H9 (cell line): Measurements from ENCODE around the gene KIF14. TPM values are rescaled to one million over a fixed set of nuclear protein-coding genes. Genes with fewer than 3 reads are reported as not detected.

Source experiments
- DNase-seq: peaks from one replicate; pipeline ENCODE4 v3.0.0-alpha.2; 2017
- H2AFZ ChIP-seq: one replicate; pipeline ENCODE4 v1.6.1; 2013; ENCODE audit warnings: mild to moderate bottlenecking, low read length, control low read depth, moderate library complexity
- H2AK5ac ChIP-seq: 2 replicates; pipeline ENCODE4 v1.6.1; 2013; ENCODE audit warnings: low read length, control low read depth, mixed read lengths; ENCODE audit not compliant: insufficient read length
- H2BK120ac ChIP-seq: one replicate; pipeline ENCODE4 v1.6.1; 2013; ENCODE audit warnings: low read depth, mild to moderate bottlenecking, low read length, control low read depth, inconsistent platforms; ENCODE audit not compliant: poor library complexity, severe bottlenecking
- H2BK12ac ChIP-seq: 2 replicates; pipeline ENCODE4 v1.6.1; 2013; ENCODE audit warnings: low read length, control low read depth, mixed read lengths, low read depth; ENCODE audit not compliant: insufficient read length
- H2BK15ac ChIP-seq: 2 replicates; pipeline ENCODE4 v1.6.1; 2013; ENCODE audit warnings: low read depth, low read length, control low read depth
- H2BK20ac ChIP-seq: one replicate; pipeline ENCODE4 v1.6.1; 2013; ENCODE audit warnings: low read depth, mild to moderate bottlenecking, low read length, control low read depth, inconsistent platforms; ENCODE audit not compliant: poor library complexity, severe bottlenecking
- H2BK5ac ChIP-seq: 2 replicates; pipeline ENCODE4 v1.6.1; 2013; ENCODE audit warnings: low read length, control low read depth, mixed read lengths; ENCODE audit not compliant: insufficient read length
- H3K14ac ChIP-seq: 2 replicates; pipeline ENCODE4 v1.6.1; 2013; ENCODE audit warnings: low read length, control low read depth; ENCODE audit not compliant: insufficient read depth
- H3K18ac ChIP-seq: 2 replicates; pipeline ENCODE4 v1.6.1; 2013; ENCODE audit warnings: low read depth, mild to moderate bottlenecking, mixed read lengths, low read length, control low read depth; ENCODE audit not compliant: insufficient read length
- H3K23ac ChIP-seq: 2 replicates; pipeline ENCODE4 v1.6.1; 2013; ENCODE audit warnings: low read length, control low read depth, mixed read lengths, low read depth; ENCODE audit not compliant: insufficient read length
- H3K23me2 ChIP-seq: 2 replicates; pipeline ENCODE4 v1.6.1; 2013; ENCODE audit warnings: low read depth, mild to moderate bottlenecking, mixed read lengths, low read length, control low read depth; ENCODE audit not compliant: insufficient read length, poor library complexity, severe bottlenecking
- H3K27ac ChIP-seq: 2 replicates; pipeline ENCODE4 v1.5.1; 2013; ENCODE audit warnings: low read length, control low read depth, mixed read lengths, low read depth; ENCODE audit not compliant: insufficient read length
- H3K27me3 ChIP-seq: 2 replicates; pipeline ENCODE4 v1.6.1; 2013; ENCODE audit warnings: low read length, control low read depth, inconsistent platforms; ENCODE audit not compliant: insufficient read depth
- H3K4ac ChIP-seq: 2 replicates; pipeline ENCODE4 v1.6.1; 2013; ENCODE audit warnings: low read depth, mild to moderate bottlenecking, control low read depth, inconsistent platforms, low read length, moderate library complexity
- H3K4me1 ChIP-seq: 2 replicates; pipeline ENCODE4 v1.6.1; 2013; ENCODE audit warnings: low read length, control low read depth, inconsistent platforms; ENCODE audit not compliant: insufficient read depth
- H3K4me2 ChIP-seq: 2 replicates; pipeline ENCODE4 v1.6.1; 2013; ENCODE audit warnings: low read length, control low read depth, mixed read lengths; ENCODE audit not compliant: insufficient read length, insufficient read depth
- H3K56ac ChIP-seq: 2 replicates; pipeline ENCODE4 v1.6.1; 2013; ENCODE audit warnings: low read depth, mild to moderate bottlenecking, mixed read lengths, low read length, control low read depth; ENCODE audit not compliant: insufficient read length
- H3K79me1 ChIP-seq: 2 replicates; pipeline ENCODE4 v1.6.1; 2013; ENCODE audit warnings: low read depth, mild to moderate bottlenecking, moderate library complexity, low read length, control low read depth, inconsistent platforms; ENCODE audit not compliant: insufficient read depth, poor library complexity, severe bottlenecking
- H3K79me2 ChIP-seq: 2 replicates; pipeline ENCODE4 v1.6.1; 2013; ENCODE audit warnings: low read length, control low read depth, inconsistent platforms; ENCODE audit not compliant: insufficient read depth
- H3K9ac ChIP-seq: 2 replicates; pipeline ENCODE4 v1.6.1; 2013; ENCODE audit warnings: low read length, control low read depth, mixed read lengths; ENCODE audit not compliant: insufficient read length; ENCODE audit errors: extremely low read depth
- H3K9me3 ChIP-seq: one replicate; pipeline ENCODE4 v1.6.1; 2013; ENCODE audit warnings: low read depth, low read length, inconsistent platforms; ENCODE audit not compliant: control insufficient read depth
- H3T11ph ChIP-seq: one replicate; pipeline ENCODE4 v1.6.1; 2013; ENCODE audit warnings: mild to moderate bottlenecking, low read length, control low read depth, inconsistent platforms
- H4K20me1 ChIP-seq: one replicate; pipeline ENCODE4 v1.6.1; 2013; ENCODE audit not compliant: control insufficient read depth, insufficient read length, insufficient read depth
- H4K5ac ChIP-seq: 2 replicates; pipeline ENCODE4 v1.6.1; 2013; ENCODE audit warnings: low read depth, mild to moderate bottlenecking, mixed read lengths, low read length, control low read depth; ENCODE audit not compliant: insufficient read length
- H4K8ac ChIP-seq: replicated peaks from 2 replicates; pipeline ENCODE4 v1.6.1; 2013; ENCODE audit warnings: low read length, control low read depth, mixed read lengths, low read depth; ENCODE audit not compliant: insufficient read length
- H4K91ac ChIP-seq: 2 replicates; pipeline ENCODE4 v1.6.1; 2013; ENCODE audit warnings: low read depth, mild to moderate bottlenecking, moderate library complexity, mixed read lengths, low read length, control low read depth; ENCODE audit not compliant: insufficient read length
- H3K27ac Mint-ChIP-seq, 3 experiments: 2 replicates in 2 of 3; 3 replicates in 1 of 3; pipeline ENCODE4 v1.8.0; 2020 to 2021; ENCODE audit warnings: mixed read lengths in 3 of 3, mild to moderate bottlenecking in 1 of 3, moderate library complexity in 1 of 3
- H3K27me3 Mint-ChIP-seq: 2 replicates; pipeline ENCODE4 v1.8.0; 2021; ENCODE audit warnings: low read depth, mild to moderate bottlenecking, moderate library complexity, mixed read lengths
- H3K36me3 Mint-ChIP-seq, 3 experiments: 2 replicates in 2 of 3; 3 replicates in 1 of 3; pipeline ENCODE4 v1.8.0; 2020 to 2021; ENCODE audit warnings: low read depth in 3 of 3, mixed read lengths in 3 of 3; ENCODE audit not compliant: insufficient read depth in 1 of 3
- H3K4me1 Mint-ChIP-seq, 2 experiments: 2 replicates each; pipeline ENCODE4 v1.8.0; 2020; ENCODE audit warnings: mixed read lengths in 2 of 2
- H3K4me3 Mint-ChIP-seq, 2 experiments: 2 replicates in 1 of 2; 3 replicates in 1 of 2; pipeline ENCODE4 v1.8.0; 2020 to 2021; ENCODE audit warnings: mild to moderate bottlenecking in 2 of 2, mixed read lengths in 2 of 2, moderate library complexity in 1 of 2
- H3K9me3 Mint-ChIP-seq, 2 experiments: 2 replicates in 1 of 2; 3 replicates in 1 of 2; pipeline ENCODE4 v1.8.0; 2020; ENCODE audit warnings: mild to moderate bottlenecking in 2 of 2, mixed read lengths in 2 of 2, moderate library complexity in 1 of 2
- WGBS: extraction: QIAGEN DNeasy Blood & Tissue Kit; methylation state at CpG from one replicate; pipeline ENCODE4 v1.1.7; 2013; ENCODE audit warnings: missing lambda C conversion rate, low lambda C conversion rate, mixed read lengths; ENCODE audit not compliant: insufficient read length; ENCODE audit errors: extremely low coverage; 5-methylcytosine and 5-hydroxymethylcytosine counted together
- total RNA-seq: library from RNA; stranded (reverse); gene quantifications from 2 replicates; pipeline ENCODE4 v1.2.1, GENCODE V29; 2021
- TF ChIP-seq, protein P1 (sequence below): fragments of 200-600 bp; sonication (generic); conservative IDR thresholded peaks from 3 replicates; pipeline ENCODE4 v1.8.0; 2021; ENCODE audit warnings: antibody characterized with exemption, mild to moderate bottlenecking

KIF14 gene
- total RNA-seq, 1 experiment from 2014 or later, result 18.2 TPM

DNA sequence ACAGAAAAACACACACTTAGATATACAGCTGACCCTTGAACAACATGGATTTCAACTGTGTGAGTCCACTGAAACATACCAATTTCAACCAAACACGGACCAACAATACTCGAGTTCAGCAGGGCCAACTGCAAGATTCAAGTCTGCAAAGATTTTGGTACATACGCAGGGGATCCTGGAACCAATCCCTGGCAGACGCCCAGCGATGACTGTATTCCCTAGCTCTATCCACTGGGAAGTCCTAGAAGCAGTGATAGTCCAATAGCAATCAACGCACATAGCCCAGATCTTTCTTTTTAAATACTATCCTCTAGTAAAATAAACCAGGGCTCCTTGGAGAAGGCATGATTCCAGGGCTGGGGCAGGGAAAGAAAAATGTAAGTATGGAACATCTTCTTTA lies 40.2 kb upstream of the KIF14 start:
- no peaks in the 10 kb centered on the region for H3K79me2 ChIP-seq
- no peaks in the 10 kb centered on the region for H3K23me2 ChIP-seq
- no peak overlapping the region for H2BK15ac ChIP-seq
- no CpG with 5 or more reads among the region's 6 CpGs for WGBS
- DNase-seq, result no peak
- no peak overlapping the region for H2AK5ac ChIP-seq
- H3K27ac ChIP-seq, result no peak overlapping the region
- no peak overlapping the region for H4K8ac ChIP-seq
- no peak overlapping the region for H2AFZ ChIP-seq
- Mint-ChIP-seq H3K4me1 (peaks cover 12 to 13% of the 10 kb centered on the region in 2 experiments), H3K27ac (0 out of 7 replicates have a peak overlapping the region, but pooled peaks of 1 of the 3 experiments have one; percentile 2), H3K36me3 (peaks cover 26 to 85% (median 62%) of the 10 kb centered on the region in 3 experiments), H3K9me3 (no peaks in the 10 kb centered on the region), H3K4me3 (no peak overlapping the region), H3K27me3 (no peaks in the 10 kb centered on the region)
- H3K9ac ChIP-seq, result no peak overlapping the region
- H3K18ac ChIP-seq, result no peak overlapping the region
- H2BK20ac ChIP-seq, result no peak overlapping the region
- H2BK120ac ChIP-seq, result no peak overlapping the region
- H2BK12ac ChIP-seq, result no peak overlapping the region
- no peak overlapping the region for H3K56ac ChIP-seq
- no peak overlapping the region for H3K14ac ChIP-seq
- H3T11ph ChIP-seq, result no peak overlapping the region
- H3K79me1 ChIP-seq, result no peaks in the 10 kb centered on the region
- H3K4ac ChIP-seq, result no peak overlapping the region
- TF ChIP-seq, protein P1, sequence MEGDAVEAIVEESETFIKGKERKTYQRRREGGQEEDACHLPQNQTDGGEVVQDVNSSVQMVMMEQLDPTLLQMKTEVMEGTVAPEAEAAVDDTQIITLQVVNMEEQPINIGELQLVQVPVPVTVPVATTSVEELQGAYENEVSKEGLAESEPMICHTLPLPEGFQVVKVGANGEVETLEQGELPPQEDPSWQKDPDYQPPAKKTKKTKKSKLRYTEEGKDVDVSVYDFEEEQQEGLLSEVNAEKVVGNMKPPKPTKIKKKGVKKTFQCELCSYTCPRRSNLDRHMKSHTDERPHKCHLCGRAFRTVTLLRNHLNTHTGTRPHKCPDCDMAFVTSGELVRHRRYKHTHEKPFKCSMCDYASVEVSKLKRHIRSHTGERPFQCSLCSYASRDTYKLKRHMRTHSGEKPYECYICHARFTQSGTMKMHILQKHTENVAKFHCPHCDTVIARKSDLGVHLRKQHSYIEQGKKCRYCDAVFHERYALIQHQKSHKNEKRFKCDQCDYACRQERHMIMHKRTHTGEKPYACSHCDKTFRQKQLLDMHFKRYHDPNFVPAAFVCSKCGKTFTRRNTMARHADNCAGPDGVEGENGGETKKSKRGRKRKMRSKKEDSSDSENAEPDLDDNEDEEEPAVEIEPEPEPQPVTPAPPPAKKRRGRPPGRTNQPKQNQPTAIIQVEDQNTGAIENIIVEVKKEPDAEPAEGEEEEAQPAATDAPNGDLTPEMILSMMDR, result no peak
- no peaks in the 10 kb centered on the region for H3K27me3 ChIP-seq
- 0 out of 2 replicates have a peak, but pooled peaks cover under 1% of the 10 kb centered on the region for H3K4me1 ChIP-seq
- H4K5ac ChIP-seq, result no peak overlapping the region
- no peaks in the 10 kb centered on the region for H4K20me1 ChIP-seq
- no peak overlapping the region for H2BK5ac ChIP-seq
- no peak overlapping the region for H3K4me2 ChIP-seq
- H3K9me3 ChIP-seq, result no peaks in the 10 kb centered on the region
- no peak overlapping the region for H3K23ac ChIP-seq
- no peak overlapping the region for H4K91ac ChIP-seq
